ENCODE data around the gene ZNF431. TPM values are rescaled to one million over a fixed set of nuclear protein-coding genes. Genes with fewer than 3 reads are reported as not detected.
A peak's percentile ranks its signal among the peaks of the same experiment; 100 is the strongest.

ZNF431 gene
- 10 to 100 TPM; 20.9 to 21.0 TPM for total RNA-seq
- total RNA-seq = 42.3 to 62.2 reads per million in 2 donors

- Mint-ChIP-seq H3K4me1 (peaks cover 19% of the 10 kb centered on the region), H3K27me3 (no peaks in the 10 kb centered on the region), H3K4me3 (peak within 1 kb of the TSS; percentile 95), H3K36me3 (ENCODE audit: low read depth) (peaks cover 5% of the 10 kb centered on the region), H3K27ac (peak within 1 kb of the TSS; percentile 98)
- ATAC-seq (peak; percentile 100), DNase-seq (peak; percentile 66 to 77 (median 76))
- H3K9me3 ChIP-seq (ENCODE audit: control insufficient read depth, low read length, poor library complexity, severe bottlenecking) = no peaks in the 10 kb centered on the region
These were observed at the start of gene ZNF431 for GRCh38 chr19:21141787-21142464. Gene ZNF431, plus strand, starts transcription at chr19:21142040. Its CDS starts 144 bp downstream, at chr19:21142184.

- peaks cover 2% of the 10 kb centered on the region for H3K4me1 Mint-ChIP-seq
- DNase-seq (no peak), ATAC-seq (no peak)
- H3K9me3 ChIP-seq (ENCODE audit: control insufficient read depth, low read length, poor library complexity, severe bottlenecking) = no peaks in the 10 kb centered on the region
- no peak overlapping the region for H3K4me3 Mint-ChIP-seq
- peak overlapping the region; percentile 1 for H3K27ac Mint-ChIP-seq
- no peaks in the 10 kb centered on the region for H3K27me3 Mint-ChIP-seq
- H3K36me3 Mint-ChIP-seq (ENCODE audit: low read depth) = peaks cover 2% of the 10 kb centered on the region
These were observed 49.7 kb upstream of the ZNF431 start for GRCh38 chr19:21092109-21092508.

GRCh38 chr19:21094347-21095025 is 47.4 kb upstream of the ZNF431 start:
- no peak for ATAC-seq
- Mint-ChIP-seq H3K36me3 (ENCODE audit: low read depth) (peaks cover 5% of the 10 kb centered on the region), H3K4me1 (peaks cover 2% of the 10 kb centered on the region), H3K27me3 (no peaks in the 10 kb centered on the region), H3K27ac (peak overlapping the region; percentile 3), H3K4me3 (no peak overlapping the region)
- no peak for DNase-seq
- H3K9me3 ChIP-seq (ENCODE audit: control insufficient read depth, low read length, poor library complexity, severe bottlenecking) = no peaks in the 10 kb centered on the region

GRCh38 chr19:21098291-21098690 is 43.5 kb upstream of the ZNF431 start:
- H3K27ac Mint-ChIP-seq = no peak overlapping the region
- DNase-seq (no peak), ATAC-seq (no peak)
- peaks cover 2% of the 10 kb centered on the region for H3K4me1 Mint-ChIP-seq
- H3K9me3 ChIP-seq (ENCODE audit: control insufficient read depth, low read length, poor library complexity, severe bottlenecking) = no peaks in the 10 kb centered on the region
- peaks cover 5% of the 10 kb centered on the region for H3K36me3 Mint-ChIP-seq (ENCODE audit: low read depth)
- no peaks in the 10 kb centered on the region for H3K27me3 Mint-ChIP-seq
- no peak overlapping the region for H3K4me3 Mint-ChIP-seq

- Mint-ChIP-seq H3K4me1 (no peaks in the 10 kb centered on the region), H3K27ac (no peak overlapping the region), H3K4me3 (no peak overlapping the region), H3K27me3 (no peaks in the 10 kb centered on the region), H3K36me3 (ENCODE audit: low read depth) (peaks cover 6% of the 10 kb centered on the region)
- ATAC-seq = no peak
- no peak for DNase-seq
- no peaks in the 10 kb centered on the region for H3K9me3 ChIP-seq (ENCODE audit: control insufficient read depth, low read length, poor library complexity, severe bottlenecking)
These were observed 40.2 kb upstream of the ZNF431 start for GRCh38 chr19:21101521-21102242.

GRCh38 chr19:21109116-21109515 is 32.7 kb upstream of the ZNF431 start:
- DNase-seq (no peak), ATAC-seq (no peak)
- H3K27ac Mint-ChIP-seq = no peak overlapping the region
- H3K9me3 ChIP-seq (ENCODE audit: control insufficient read depth, low read length, poor library complexity, severe bottlenecking) = no peaks in the 10 kb centered on the region
- no peaks in the 10 kb centered on the region for H3K4me1 Mint-ChIP-seq
- peaks cover 5% of the 10 kb centered on the region for H3K36me3 Mint-ChIP-seq (ENCODE audit: low read depth)
- H3K27me3 Mint-ChIP-seq = no peaks in the 10 kb centered on the region
- no peak overlapping the region for H3K4me3 Mint-ChIP-seq

- no peaks in the 10 kb centered on the region for H3K9me3 ChIP-seq (ENCODE audit: control insufficient read depth, low read length, poor library complexity, severe bottlenecking)
- Mint-ChIP-seq H3K4me1 (no peaks in the 10 kb centered on the region), H3K36me3 (ENCODE audit: low read depth) (peaks cover 2% of the 10 kb centered on the region), H3K4me3 (no peak overlapping the region), H3K27me3 (no peaks in the 10 kb centered on the region), H3K27ac (no peak overlapping the region)
- ATAC-seq (no peak), DNase-seq (no peak)
These were observed 31.7 kb upstream of the ZNF431 start for GRCh38 chr19:21110183-21110582.

- peaks cover 2% of the 10 kb centered on the region for H3K36me3 Mint-ChIP-seq (ENCODE audit: low read depth)
- DNase-seq = no peak
- H3K4me3 Mint-ChIP-seq = no peak overlapping the region
- H3K27ac Mint-ChIP-seq = no peak overlapping the region
- no peaks in the 10 kb centered on the region for H3K27me3 Mint-ChIP-seq
- H3K4me1 Mint-ChIP-seq = no peaks in the 10 kb centered on the region
- no peak for ATAC-seq
- no peaks in the 10 kb centered on the region for H3K9me3 ChIP-seq (ENCODE audit: control insufficient read depth, low read length, poor library complexity, severe bottlenecking)
These were observed 26.4 kb upstream of the ZNF431 start for GRCh38 chr19:21115430-21115829.

GRCh38 chr19:21117041-21117907 is 24.6 kb upstream of the ZNF431 start:
- H3K27ac Mint-ChIP-seq = no peak overlapping the region
- DNase-seq = no peak
- no peaks in the 10 kb centered on the region for H3K27me3 Mint-ChIP-seq
- no peak for ATAC-seq
- no peaks in the 10 kb centered on the region for H3K9me3 ChIP-seq (ENCODE audit: control insufficient read depth, low read length, poor library complexity, severe bottlenecking)
- H3K36me3 Mint-ChIP-seq (ENCODE audit: low read depth) = peaks cover 2% of the 10 kb centered on the region
- H3K4me3 Mint-ChIP-seq = no peak overlapping the region
- H3K4me1 Mint-ChIP-seq = no peaks in the 10 kb centered on the region

GRCh38 chr19:21126078-21126477 is 15.8 kb upstream of the ZNF431 start:
- Mint-ChIP-seq H3K4me1 (no peaks in the 10 kb centered on the region), H3K27me3 (no peaks in the 10 kb centered on the region), H3K36me3 (ENCODE audit: low read depth) (no peaks in the 10 kb centered on the region), H3K27ac (no peak overlapping the region), H3K4me3 (no peak overlapping the region)
- DNase-seq = no peak
- no peaks in the 10 kb centered on the region for H3K9me3 ChIP-seq (ENCODE audit: control insufficient read depth, low read length, poor library complexity, severe bottlenecking)
- no peak for ATAC-seq

- DNase-seq (no peak), ATAC-seq (no peak)
- Mint-ChIP-seq H3K4me1 (no peaks in the 10 kb centered on the region), H3K27ac (no peak overlapping the region), H3K4me3 (no peak overlapping the region), H3K27me3 (no peaks in the 10 kb centered on the region), H3K36me3 (ENCODE audit: low read depth) (no peaks in the 10 kb centered on the region)
- no peaks in the 10 kb centered on the region for H3K9me3 ChIP-seq (ENCODE audit: control insufficient read depth, low read length, poor library complexity, severe bottlenecking)
These were observed 14.8 kb upstream of the ZNF431 start for GRCh38 chr19:21127001-21127400.

- H3K4me1 Mint-ChIP-seq = no peaks in the 10 kb centered on the region
- no peak overlapping the region for H3K4me3 Mint-ChIP-seq
- no peak for ATAC-seq
- H3K27ac Mint-ChIP-seq = no peak overlapping the region
- H3K9me3 ChIP-seq (ENCODE audit: control insufficient read depth, low read length, poor library complexity, severe bottlenecking) = no peaks in the 10 kb centered on the region
- no peaks in the 10 kb centered on the region for H3K27me3 Mint-ChIP-seq
- H3K36me3 Mint-ChIP-seq (ENCODE audit: low read depth) = no peaks in the 10 kb centered on the region
- no peak for DNase-seq
These were observed 13.9 kb upstream of the ZNF431 start for GRCh38 chr19:21127898-21128297.

Data from T-helper 17 cell (primary cell).